HTR-8/SVneo (cell line): ENCODE measurements around the gene FADS3.
"Not testable (repeated sequence)": the region's sequence is repeated elsewhere in the genome, so short reads cannot be mapped to it uniquely, and the experiment has no call there.

Source experiments
- DNase-seq: peaks from one replicate; pipeline ENCODE4 v3.0.0; 2011; ENCODE audit warnings: low spot score, mixed read lengths; ENCODE audit not compliant: insufficient read length
- FAIRE-seq: peaks from 2 replicates; lab custom pipeline; 2011; peaks lifted over from hg19 to GRCh38; lab: Jason Lieb, UNC

FADS3 gene

DNA sequence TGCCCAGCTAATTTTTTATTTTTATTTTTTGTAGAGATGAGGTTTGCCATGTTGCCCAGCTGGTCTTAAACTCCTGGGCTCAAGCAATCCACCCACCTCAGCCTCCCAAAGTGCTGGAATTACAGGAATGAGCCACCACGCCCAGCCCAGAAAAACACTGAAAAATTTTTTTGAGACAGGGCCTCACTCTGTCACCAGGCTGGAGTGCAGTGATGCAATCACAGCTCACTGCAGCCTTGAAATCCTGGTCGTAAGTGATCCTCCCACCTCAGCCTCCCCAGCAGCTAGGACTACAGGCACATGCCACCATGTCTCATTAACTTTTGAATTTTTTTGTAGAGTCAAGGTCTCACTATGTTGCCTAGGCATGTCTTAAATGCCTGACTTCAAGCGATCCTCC, 9.1 kb downstream of the FADS3 start:
- not testable (repeated sequence) for DNase-seq, FAIRE-seq

DNA sequence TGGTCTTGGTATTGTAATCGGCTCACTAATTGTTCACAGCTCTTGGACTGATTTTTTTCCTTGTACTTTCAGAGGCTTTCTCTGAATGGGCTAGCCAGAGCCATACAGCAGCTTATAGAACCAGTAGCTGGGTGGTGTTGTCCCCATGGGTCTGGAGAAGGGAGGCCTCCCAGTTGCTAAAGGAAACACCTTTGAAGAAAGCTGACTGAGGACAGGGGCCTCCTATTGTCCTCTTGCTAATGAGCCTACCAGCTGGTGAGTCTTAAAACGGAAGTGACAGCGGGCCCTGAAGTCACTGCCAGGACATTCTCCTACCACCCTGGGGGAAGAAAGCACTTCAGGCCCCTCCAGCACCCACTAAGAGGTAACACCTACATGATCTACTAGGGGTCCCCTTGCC, 9.9 kb downstream of the FADS3 start:
- FAIRE-seq (no peak), DNase-seq (no peak)

DNA sequence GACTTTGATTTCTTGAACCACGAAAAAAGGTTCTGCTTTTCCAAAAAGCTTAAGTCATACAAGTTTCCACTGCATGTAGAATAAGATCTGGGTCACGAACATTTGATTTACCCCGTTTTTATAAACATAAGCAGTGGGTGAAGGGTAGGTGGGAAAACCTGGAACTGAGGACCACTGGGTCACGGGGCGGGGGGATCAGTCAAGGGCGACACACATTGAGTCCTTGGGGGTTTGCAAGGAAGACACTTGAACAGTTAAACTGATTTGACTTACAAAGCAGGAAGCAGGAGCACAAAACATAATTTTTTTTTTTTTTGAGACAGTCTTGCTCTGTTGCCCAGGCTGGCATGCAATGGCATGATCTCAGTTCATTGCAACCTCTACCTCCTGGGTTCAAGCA, 10.9 kb downstream of the FADS3 start:
- no peak for FAIRE-seq
- DNase-seq: no peak

DNA sequence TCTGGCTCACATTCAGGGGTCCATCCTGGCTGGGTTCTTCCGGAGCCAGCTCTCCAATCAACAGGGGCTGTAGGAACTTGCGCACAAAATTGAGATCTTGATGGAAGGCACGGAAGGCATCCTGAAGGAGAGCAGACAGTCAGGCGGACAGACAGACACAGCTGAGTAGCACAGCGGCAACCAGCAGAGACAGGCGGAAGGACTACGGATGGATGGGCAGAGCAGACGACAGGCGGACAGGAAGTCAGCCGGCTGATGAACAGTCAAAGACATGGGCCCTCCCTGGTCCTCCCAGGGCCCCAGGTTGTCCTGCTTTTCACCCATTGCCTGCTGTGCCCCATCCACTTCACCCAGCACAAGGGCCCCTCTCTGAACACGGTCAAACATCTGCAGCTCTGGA, 11.3 kb downstream of the FADS3 start:
- no peak for DNase-seq
- no peak for FAIRE-seq

DNA sequence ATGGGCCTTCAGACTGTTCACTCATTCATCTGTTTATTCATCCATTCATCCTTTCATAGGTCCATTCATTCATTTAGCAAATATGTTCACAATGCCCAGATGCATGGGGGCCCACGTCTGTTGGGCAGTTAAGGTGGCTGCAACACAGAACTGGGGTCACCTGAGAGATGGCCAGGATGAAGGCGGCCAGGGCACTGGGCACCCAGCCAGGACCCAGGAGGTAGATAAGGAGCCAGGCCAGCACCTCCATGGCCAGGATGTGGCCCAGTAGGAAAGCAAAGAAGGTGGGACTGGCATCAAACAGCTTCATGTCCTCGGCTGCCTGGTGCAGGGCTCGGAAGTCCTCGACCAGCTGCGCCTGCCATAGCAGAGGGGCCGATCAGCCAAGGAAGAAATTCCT, 12.2 kb downstream of the FADS3 start:
- FAIRE-seq (no peak), DNase-seq (no peak)

DNA sequence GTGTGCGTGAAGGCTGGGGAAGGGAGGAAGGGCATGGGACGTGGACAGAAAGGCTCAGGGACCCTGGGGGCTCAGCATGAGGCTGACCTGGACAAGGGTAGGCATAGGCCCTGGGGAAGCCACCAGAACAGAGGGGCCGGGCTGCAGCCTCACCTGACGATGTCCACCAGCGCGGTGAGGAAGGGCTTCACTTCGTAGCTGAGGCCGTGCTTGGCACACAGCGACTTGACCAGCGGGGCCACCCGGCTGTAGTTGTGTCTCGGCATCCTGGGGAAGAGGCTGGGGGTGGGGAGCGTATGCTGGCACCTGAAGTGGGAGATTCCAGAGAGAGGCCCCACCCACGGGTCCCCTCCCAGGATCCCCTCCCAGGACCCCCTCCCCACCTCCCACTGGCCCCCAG, 15.6 kb downstream of the FADS3 start:
- FAIRE-seq (no peak), DNase-seq (no peak)

DNA sequence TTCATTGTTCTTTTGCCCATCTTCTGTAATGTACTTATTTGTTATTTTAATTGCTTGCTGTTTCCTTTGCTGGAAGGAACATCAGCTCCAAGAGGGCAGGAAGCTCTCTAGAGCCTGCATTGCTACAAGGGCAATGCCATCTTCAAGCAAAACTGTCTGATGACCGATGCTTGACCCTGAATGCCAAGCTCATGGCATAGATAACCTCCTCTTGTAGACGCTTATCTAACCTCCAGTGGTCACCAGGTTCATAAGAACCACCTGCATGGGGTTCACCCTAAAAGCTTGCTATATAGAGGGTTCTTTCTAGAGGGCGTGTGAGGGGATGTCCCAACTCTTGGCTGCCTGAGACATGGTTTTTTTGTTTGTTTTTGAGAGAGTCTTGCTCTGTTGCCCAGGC, 16.5 kb downstream of the FADS3 start:
- FAIRE-seq (no peak), DNase-seq (no peak)

DNA sequence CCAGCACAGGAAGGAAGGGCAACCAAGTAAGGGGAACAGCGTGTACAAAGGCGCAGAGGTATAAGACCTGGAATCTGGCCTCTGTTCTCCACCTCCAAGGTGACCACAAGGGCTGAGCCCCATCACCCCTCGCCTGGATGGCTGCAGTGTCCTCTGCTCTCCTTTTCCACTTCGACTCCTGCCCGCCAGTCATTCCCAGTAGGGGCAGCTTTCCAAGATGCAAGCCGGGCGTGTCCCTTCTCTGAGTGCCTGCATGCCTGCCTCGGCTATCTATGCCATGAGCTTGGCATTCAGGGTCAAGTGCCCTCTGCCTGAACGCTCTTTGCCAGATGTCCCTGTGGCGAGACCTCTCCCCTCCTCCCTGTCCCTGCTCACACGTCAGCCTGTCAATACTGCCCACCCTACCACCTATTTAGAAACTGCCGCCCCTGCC, 17.0 kb downstream of the FADS3 start:
- DNase-seq (no peak), FAIRE-seq (no peak)

DNA sequence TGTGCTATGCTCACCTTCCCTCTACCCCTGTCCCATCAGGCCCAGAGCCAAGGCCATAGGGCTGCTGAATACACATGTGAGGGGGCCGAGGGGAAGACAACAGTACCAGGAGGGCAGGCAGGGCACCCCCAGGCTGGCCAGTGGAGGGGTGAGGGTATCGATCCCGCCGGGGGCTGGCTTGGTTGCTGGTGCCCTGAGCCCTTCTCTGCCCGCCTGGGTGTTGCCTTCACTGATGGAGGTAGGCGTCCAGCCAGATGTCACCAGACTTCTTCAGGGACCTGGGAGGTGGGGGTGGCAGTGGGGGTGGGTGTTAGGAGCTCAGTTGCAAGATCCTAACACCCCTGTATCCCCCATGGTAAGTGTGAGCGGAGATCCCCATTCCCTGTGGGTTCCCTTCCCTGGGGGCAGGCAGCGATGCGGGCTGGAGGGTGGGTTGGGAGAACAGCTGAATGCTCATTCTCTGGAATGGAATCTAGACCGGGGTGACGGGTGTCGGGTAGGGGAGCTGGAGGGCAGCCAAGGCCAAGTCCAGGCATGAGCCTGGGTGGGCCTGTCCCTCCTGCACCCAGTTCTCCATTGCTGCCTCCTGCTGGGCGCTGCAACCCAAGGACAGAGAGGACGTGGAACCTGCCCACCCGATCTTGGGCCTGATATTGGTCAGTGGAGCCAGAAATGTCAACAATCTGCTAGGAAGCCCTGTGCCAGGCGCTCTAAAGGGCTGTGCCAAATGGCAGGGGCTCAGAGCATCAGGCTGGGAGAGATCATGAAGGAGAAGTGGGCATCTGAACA, 17.6 kb downstream of the FADS3 start:
- DNase-seq (no peak), FAIRE-seq (no peak)

DNA sequence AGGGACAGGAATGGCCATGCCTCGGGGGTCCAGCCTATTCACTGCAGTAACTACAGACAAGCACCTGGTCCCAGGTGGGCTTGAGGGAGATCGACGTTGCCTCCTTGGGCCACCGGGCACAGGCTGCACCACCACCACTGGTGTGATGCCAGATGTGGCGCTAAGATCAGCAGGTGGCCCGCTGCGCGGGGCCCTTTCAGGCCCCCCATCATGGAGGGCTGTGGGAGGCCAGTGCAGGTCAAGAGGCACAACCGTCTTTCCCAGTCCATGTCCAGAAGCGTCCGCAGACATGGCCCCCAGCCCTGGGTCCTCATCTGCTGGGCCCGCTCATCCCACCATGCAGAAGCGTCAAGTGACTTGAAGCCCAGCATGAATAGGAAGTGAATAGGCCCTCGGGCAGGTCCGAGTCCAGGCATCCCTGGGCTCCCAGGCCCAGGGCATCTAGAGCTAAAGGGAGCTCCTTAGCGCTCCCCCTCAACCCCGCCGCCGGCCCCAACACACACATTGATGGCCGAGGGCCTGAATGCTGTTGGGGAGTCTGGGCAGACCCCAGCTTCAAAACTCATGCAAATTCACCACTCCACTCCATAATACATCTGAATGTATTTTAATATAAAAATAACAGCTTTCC, 18.3 kb downstream of the FADS3 start:
- FAIRE-seq (no peak), DNase-seq (no peak)

DNA sequence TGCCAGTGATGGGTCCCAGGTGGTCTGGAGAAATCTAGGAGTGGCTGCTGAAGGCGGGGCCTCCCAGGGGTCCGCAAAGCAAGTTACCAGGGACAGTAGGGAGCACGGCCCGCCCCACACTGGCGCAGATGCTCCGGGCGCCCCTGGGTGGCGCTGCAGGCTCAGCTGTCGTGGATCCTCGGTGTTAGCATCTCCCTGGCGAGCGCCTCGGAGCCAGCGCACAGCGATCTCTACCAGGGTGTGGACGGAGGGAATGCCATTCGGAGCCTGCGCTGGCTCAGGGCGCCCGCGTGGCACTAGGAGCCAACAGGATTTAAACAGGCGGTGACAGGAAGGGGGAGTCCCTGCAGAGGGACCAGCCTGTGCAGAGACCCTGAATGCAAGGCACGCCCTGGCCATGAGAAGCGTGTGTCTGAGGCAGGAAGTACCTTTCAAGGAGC, 20.2 kb downstream of the FADS3 start:
- no peak for FAIRE-seq
- DNase-seq: peak; percentile 84

DNA sequence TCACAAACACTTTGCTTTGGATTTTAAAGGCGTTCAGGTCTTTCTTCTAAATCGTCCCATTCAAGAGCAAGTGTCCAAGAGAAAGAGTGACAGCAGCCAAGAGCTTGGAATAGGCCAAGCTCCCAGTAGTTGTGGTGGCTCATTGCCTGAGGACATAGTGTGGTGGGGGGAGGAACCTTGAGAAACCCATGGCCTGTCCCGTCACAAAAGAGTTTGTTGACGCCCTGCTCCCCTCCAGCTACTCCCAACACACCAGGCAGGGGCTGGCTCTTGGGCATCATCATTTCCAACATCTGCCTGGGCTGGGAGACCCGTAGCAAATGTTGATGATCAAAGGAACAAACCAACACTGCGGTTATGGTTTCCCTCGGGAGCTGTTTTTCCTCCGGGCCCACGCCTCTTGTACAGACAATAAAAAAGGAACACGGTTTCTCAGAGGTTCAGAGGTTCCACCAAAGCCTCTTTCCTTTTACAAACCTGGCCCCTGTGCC, 20.8 kb downstream of the FADS3 start:
- no peak for DNase-seq
- no peak for FAIRE-seq

DNA sequence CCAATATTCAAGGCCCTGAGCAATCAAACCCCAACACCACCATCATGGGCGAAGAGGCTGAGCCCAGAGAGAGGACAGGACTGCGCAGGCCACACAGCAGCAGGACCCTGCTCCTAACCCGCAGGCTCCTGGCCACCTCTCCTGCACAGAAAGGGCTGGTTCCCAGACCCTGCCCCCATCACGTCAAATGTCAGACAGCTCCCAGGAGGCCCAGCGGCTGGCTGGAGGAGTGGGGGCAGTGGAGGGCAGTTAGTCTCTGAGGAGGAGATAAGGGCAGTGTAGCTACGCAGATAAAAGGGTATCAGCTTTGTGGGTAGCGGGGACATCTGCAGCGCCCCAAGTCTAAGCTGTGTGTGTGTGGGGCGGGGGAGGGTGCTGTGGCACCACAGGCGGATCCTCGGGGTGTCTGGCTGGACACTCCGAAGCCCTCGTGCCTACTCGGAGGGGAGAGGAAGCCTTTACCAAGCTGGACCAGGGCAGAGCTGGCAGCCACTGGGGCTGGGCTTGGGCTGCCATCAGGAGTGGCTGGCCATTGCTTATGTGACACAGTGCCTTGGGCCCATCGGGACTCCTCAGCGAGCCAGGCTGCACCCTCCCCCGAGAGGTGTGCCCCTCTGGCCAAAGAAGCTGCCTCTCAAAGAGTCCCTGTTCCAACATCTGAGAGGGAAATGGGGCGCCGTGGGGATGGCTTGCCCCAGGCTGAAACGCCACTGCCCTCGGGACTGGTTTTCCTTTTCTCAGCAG, 21.5 kb downstream of the FADS3 start:
- no peak for FAIRE-seq
- DNase-seq: no peak

DNA sequence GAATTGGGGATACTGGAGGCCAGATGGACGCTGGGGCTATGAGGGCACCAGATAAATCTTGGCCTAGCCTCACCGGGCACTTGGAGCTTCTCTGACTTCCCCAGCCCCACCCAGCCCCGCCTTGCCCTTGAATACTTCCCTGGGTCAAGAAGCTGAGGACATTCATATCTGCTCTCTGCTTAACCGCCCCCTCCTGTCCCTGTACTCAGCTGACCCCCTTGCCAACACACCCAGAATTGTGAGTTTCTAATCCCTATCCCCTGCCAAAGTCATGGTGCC, 22.0 kb downstream of the FADS3 start:
- DNase-seq: no peak
- FAIRE-seq: no peak

DNA sequence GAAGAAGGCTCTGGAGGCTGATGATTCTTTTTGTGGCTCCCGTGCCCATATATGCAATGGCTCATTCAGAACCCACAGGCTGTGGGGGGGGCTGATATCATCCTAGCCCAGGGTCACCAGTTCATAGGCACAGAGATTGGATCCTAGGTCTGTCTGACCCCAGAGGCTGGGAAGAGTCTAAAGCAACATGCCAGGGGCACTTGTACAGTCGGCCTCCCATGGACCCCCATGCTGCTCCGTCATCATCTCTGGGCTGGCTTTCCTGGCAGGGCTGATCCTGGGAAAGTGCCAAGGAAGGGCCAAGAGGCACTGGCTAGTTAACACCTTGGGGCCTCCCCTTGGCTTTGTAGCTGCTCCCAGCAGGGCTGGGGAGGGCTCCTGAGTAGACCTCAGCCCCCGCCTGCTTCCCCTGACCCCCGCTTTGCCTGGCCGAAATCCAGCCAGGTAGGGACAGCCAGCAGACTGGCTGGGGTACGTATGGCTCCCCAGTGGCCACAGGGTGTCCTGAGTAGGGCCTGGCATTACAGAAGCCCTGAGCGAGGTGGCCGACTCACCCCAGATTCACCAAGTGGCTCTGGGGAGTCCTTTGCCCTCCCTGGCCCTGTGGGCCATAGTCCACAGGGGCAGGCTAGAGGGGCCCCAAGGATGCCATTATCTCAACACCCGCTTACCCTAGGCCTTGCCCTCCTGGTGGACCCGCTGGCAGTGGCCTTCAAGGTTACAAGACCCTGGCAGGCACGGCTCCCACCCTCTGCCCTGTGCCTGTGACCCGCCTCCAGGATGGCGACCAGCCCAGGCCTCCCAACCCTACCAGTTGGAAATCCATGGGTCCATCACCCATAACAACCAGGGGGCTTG, 22.5 kb downstream of the FADS3 start:
- FAIRE-seq (no peak), DNase-seq (no peak)

DNA sequence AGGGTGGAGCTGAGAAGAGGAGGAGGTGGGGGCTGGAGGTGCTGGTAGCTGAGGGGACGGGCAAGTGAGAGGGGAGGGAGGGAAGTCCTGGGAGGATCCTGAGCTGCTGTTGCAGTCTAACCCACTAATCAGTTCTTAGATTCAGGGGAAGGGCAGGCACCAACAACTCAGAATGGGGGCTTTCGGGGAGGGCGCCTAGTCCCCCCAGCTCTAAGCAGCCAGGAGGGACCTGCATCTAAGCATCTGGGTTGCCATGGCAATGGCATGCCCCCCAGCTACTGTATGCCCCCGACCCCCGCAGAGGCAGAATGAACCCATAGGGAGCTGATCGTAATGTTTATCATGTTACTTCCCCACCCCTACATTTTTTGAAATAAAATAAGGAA, 24.4 kb downstream of the FADS3 start:
- no peak for DNase-seq
- no peak for FAIRE-seq

DNA sequence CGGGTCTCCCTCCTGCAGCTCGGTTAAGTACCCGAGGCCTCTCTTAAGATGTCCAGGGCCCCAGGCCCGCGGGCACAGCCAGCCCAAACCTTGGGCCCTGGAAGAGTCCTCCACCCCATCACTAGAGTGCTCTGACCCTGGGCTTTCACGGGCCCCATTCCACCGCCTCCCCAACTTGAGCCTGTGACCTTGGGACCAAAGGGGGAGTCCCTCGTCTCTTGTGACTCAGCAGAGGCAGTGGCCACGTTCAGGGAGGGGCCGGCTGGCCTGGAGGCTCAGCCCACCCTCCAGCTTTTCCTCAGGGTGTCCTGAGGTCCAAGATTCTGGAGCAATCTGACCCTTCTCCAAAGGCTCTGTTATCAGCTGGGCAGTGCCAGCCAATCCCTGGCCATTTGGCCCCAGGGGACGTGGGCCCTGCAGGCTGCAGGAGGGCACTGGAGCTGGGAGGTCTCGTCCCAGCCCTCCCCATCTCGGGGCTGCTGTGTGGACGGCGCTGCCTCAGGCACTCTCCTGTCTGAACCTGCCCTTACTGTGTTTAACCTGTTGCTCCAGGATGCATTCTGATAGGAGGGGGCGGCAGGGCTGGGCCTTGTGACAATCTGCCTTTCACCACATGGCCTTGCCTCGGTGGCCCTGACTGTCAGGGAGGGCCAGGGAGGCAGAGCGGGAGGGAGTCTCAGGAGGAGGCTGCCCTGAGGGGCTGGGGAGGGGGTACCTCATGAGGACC, 25.0 kb downstream of the FADS3 start:
- DNase-seq: no peak
- FAIRE-seq: no peak

DNA sequence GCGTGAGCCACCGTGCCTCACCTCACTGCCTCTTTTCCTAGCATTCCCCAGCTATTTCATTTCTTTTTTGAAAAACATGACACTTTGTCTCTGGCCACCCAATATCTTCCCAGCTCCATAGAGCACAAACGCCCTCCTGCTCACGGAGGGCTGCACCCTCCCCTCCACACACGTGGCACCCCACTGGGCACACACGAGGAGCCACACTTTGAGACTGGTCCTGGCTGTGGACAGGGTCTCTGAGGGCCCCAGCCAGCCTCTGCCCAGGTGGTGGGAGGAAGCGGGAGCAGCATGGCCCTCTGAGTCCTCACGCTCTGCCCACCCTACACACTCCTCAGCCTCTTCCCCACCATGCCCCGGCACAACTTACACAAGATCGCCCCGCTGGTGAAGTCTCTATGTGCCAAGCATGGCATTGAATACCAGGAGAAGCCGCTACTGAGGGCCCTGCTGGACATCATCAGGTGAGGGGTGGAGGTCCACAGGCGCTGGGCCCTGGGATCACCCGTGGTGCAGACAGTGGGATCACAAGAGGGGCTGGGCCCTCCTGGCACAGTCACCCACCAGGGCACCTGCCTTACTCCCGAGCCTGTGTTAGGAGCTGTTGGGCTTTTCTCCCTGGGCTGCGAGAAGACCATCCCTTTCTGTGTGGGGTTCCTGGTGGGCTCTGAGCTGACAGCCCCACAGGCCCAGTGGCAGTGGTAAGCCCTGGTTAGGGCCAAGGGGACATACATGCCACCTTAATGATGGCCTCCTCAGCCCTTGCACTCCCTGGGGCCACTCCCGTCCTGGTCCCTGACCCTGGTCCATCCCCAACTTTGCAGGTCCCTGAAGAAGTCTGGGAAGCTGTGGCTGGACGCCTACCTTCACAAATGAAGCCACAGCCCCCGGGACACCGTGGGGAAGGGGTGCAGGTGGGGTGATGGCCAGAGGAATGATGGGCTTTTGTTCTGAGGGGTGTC, 26.2 kb downstream of the FADS3 start:
- FAIRE-seq: no peak
- DNase-seq: no peak
